ENCODE data around the gene CEPT1.

GRCh38 chr1:111202366-111202706 is 62.3 kb downstream of the CEPT1 start:
- TF ChIP-seq CTCF (IDR thresholded peaks at IDR 0.05; ENCODE audit: borderline replicate concordance, extremely low read depth, low read length, poor library complexity, severe bottlenecking), result no peak
- TF ChIP-seq EZH2 (IDR thresholded peaks at IDR 0.05; ENCODE audit: borderline replicate concordance, low read depth, low read length, severe bottlenecking), result no peak
